GM23338 (cell line): ENCODE data around the gene PDE4D. TPM values are rescaled to one million over a fixed set of nuclear protein-coding genes. Genes with fewer than 3 reads are reported as not detected.

Experiments
- ATAC-seq: fragments of 200-7000 bp; cut with Tn5 transposase; 3 replicates; pipeline ENCODE4 v1.9.1; 2020
- DNase-seq: peaks from one replicate; pipeline ENCODE4 v3.0.0-alpha.2; 2015; ENCODE audit warnings: low spot score
- H2AFZ ChIP-seq: fragments of 200-600 bp; sonication (generic); 2 replicates; pipeline ENCODE4 v1.8.0; 2016; ENCODE audit warnings: antibody characterized with exemption, mild to moderate bottlenecking, moderate library complexity
- H3F3A ChIP-seq: fragments of 200-600 bp; sonication (generic); replicated peaks from 2 replicates; pipeline ENCODE4 v1.8.0; 2017; ENCODE audit warnings: antibody characterized with exemption, mixed run types, low read depth
- H3K27ac ChIP-seq: fragments of 200-600 bp; sonication (generic); 2 replicates; pipeline ENCODE4 v1.6.1; 2016; ENCODE audit warnings: low read depth
- H3K27me3 ChIP-seq: fragments of 200-600 bp; sonication (generic); 2 replicates; pipeline ENCODE4 v1.8.0; 2016; ENCODE audit warnings: mild to moderate bottlenecking, mixed run types, moderate library complexity; ENCODE audit not compliant: insufficient read depth
- H3K36me3 ChIP-seq: fragments of 200-600 bp; sonication (generic); 2 replicates; pipeline ENCODE4 v1.8.0; 2016; ENCODE audit warnings: mild to moderate bottlenecking; ENCODE audit not compliant: insufficient read depth
- H3K4me1 ChIP-seq: fragments of 200-600 bp; sonication (generic); 2 replicates; pipeline ENCODE4 v1.8.0; 2016; ENCODE audit warnings: mild to moderate bottlenecking, moderate library complexity; ENCODE audit not compliant: insufficient read depth
- H3K4me2 ChIP-seq: fragments of 200-600 bp; sonication (generic); 2 replicates; pipeline ENCODE4 v1.7.1; 2017; ENCODE audit warnings: mixed run types
- H3K4me3 ChIP-seq: fragments of 200-600 bp; sonication (generic); 2 replicates; pipeline ENCODE4 v1.6.1; 2016; ENCODE audit warnings: mixed run types
- H3K79me2 ChIP-seq: fragments of 200-600 bp; sonication (generic); replicated peaks from 2 replicates; pipeline ENCODE4 v1.8.0; 2017; ENCODE audit warnings: mild to moderate bottlenecking; ENCODE audit not compliant: insufficient read depth
- H3K9me2 ChIP-seq: fragments of 200-600 bp; sonication (generic); 2 replicates; pipeline ENCODE4 v1.8.0; 2017; ENCODE audit not compliant: insufficient read depth
- H4K20me1 ChIP-seq: fragments of 200-600 bp; sonication (generic); replicated peaks from 2 replicates; pipeline ENCODE4 v1.8.0; 2017; ENCODE audit warnings: mild to moderate bottlenecking; ENCODE audit not compliant: insufficient read depth
- H3K27ac Mint-ChIP-seq: 2 replicates; pipeline ENCODE4 v1.8.0; 2020; ENCODE audit warnings: inconsistent platforms, mild to moderate bottlenecking, moderate library complexity, mixed read lengths
- H3K27me3 Mint-ChIP-seq: 3 replicates; pipeline ENCODE4 v1.8.0; 2022; ENCODE audit warnings: low read depth, mild to moderate bottlenecking, moderate library complexity, mixed read lengths, inconsistent platforms; ENCODE audit not compliant: insufficient read depth, poor library complexity
- H3K36me3 Mint-ChIP-seq: 3 replicates; pipeline ENCODE4 v1.8.0; 2021; ENCODE audit warnings: low read depth, mild to moderate bottlenecking, inconsistent platforms, moderate library complexity, mixed read lengths
- H3K4me1 Mint-ChIP-seq: 3 replicates; pipeline ENCODE4 v1.8.0; 2020; ENCODE audit warnings: mild to moderate bottlenecking, inconsistent platforms, mixed read lengths
- H3K4me3 Mint-ChIP-seq: 3 replicates; pipeline ENCODE4 v1.8.0; 2021; ENCODE audit warnings: moderate library complexity, mild to moderate bottlenecking, inconsistent platforms, mixed read lengths
- H3K9me3 Mint-ChIP-seq: 3 replicates; pipeline ENCODE4 v1.8.0; 2020; ENCODE audit warnings: moderate library complexity, mild to moderate bottlenecking, inconsistent platforms, mixed read lengths
- ETS1 ChIP-seq: IDR thresholded peaks from 2 replicates; pipeline ENCODE4 v1.6.1; 2016; ENCODE audit warnings: antibody characterized with exemption
- EZH2 ChIP-seq: fragments of 200-600 bp; sonication (generic); IDR thresholded peaks from one replicate; pipeline ENCODE4 v1.8.0; 2017; ENCODE audit warnings: antibody characterized with exemption, mild to moderate bottlenecking, low read depth; ENCODE audit not compliant: unreplicated experiment
- NANOG ChIP-seq: IDR thresholded peaks from 2 replicates; pipeline ENCODE4 v1.6.1; 2016; ENCODE audit warnings: antibody characterized with exemption, borderline replicate concordance
- POLR2AphosphoS5 ChIP-seq: IDR thresholded peaks from 2 replicates; pipeline ENCODE4 v1.6.1; 2016; ENCODE audit warnings: antibody characterized with exemption, low read depth
- REST ChIP-seq: IDR thresholded peaks from one replicate; pipeline ENCODE4 v1.6.1; 2018; ENCODE audit warnings: antibody characterized with exemption; ENCODE audit not compliant: unreplicated experiment
- STAT1 ChIP-seq: IDR thresholded peaks from one replicate; pipeline ENCODE4 v1.6.1; 2016; ENCODE audit warnings: antibody characterized with exemption; ENCODE audit not compliant: unreplicated experiment
- ZNF331 ChIP-seq: fragments of 250-450 bp; sonication (Bioruptor Pico); IDR thresholded peaks from 2 replicates; pipeline ENCODE4 v1.5.0; 2020; ENCODE audit warnings: low read depth, mild to moderate bottlenecking, moderate library complexity
- polyA plus RNA-seq: library from polyadenylated mRNA; unstranded; fragments of >200 nt; fragmentation: Nextera tagmentation; extraction: Ambion mirVana; gene quantifications from 2 replicates; pipeline ENCODE4 v1.2.1, GENCODE V29; 2016
- total RNA-seq: library from RNA; depleted of rRNA; stranded (reverse); fragments of >200 nt; shearing (Covaris generic); gene quantifications from 2 replicates; pipeline ENCODE4 v1.2.3, GENCODE V29; 2014
- TF ChIP-seq, protein P1 (sequence below), 2 experiments: fragments of 200-600 bp in 1 of 2; sonication (generic) in 1 of 2; conservative IDR thresholded peaks; 2 replicates each; pipeline versions ENCODE4 v1.5.1 to v1.6.1; 2016 to 2017; ENCODE audit warnings: antibody characterized with exemption in 2 of 2, low read depth in 2 of 2, mild to moderate bottlenecking in 2 of 2, moderate library complexity in 1 of 2
- TF ChIP-seq, protein P2 (sequence below): fragments of 250-450 bp; sonication (Bioruptor Pico); IDR thresholded peaks from 2 replicates; pipeline ENCODE4 v1.5.0; 2020; ENCODE audit warnings: mild to moderate bottlenecking, moderate library complexity

The PDE4D gene
- total and polyA plus RNA-seq, 2 experiments from 2014 or later = 2.1 to 4.7 TPM

- H3K4me3 Mint-ChIP-seq = no peak overlapping the region
- Histone ChIP-seq H3K27ac (no peak overlapping the region), H3K4me2 (no peak overlapping the region), H2AFZ (0 out of 2 replicates have a peak overlapping the region, but pooled peaks have one; percentile 32), H3K4me3 (no peak overlapping the region), H3K9me2 (no peaks in the 10 kb centered on the region), H4K20me1 (no peaks in the 10 kb centered on the region), H3K27me3 (peaks cover 46% of the 10 kb centered on the region), H3K79me2 (no peaks in the 10 kb centered on the region), H3K4me1 (peaks cover 4% of the 10 kb centered on the region; the same call in 1 of the 2 replicates), H3F3A (no peaks in the 10 kb centered on the region), H3K36me3 (no peaks in the 10 kb centered on the region)
- no peak overlapping the region for H3K27ac Mint-ChIP-seq
- no peaks in the 10 kb centered on the region for H3K36me3 Mint-ChIP-seq
- H3K27me3 Mint-ChIP-seq = peaks cover 27% of the 10 kb centered on the region
- no peaks in the 10 kb centered on the region for H3K9me3 Mint-ChIP-seq
- H3K4me1 Mint-ChIP-seq = peaks cover 10% of the 10 kb centered on the region; the same call in 2 of the 3 replicates
- ATAC-seq = no peak
- TF ChIP-seq ZNF331 (no peak), POLR2AphosphoS5 (no peak), ETS1 (no peak), NANOG (no peak), EZH2 (no peak), STAT1 (no peak), REST (no peak)
- TF ChIP-seq, protein P1, sequence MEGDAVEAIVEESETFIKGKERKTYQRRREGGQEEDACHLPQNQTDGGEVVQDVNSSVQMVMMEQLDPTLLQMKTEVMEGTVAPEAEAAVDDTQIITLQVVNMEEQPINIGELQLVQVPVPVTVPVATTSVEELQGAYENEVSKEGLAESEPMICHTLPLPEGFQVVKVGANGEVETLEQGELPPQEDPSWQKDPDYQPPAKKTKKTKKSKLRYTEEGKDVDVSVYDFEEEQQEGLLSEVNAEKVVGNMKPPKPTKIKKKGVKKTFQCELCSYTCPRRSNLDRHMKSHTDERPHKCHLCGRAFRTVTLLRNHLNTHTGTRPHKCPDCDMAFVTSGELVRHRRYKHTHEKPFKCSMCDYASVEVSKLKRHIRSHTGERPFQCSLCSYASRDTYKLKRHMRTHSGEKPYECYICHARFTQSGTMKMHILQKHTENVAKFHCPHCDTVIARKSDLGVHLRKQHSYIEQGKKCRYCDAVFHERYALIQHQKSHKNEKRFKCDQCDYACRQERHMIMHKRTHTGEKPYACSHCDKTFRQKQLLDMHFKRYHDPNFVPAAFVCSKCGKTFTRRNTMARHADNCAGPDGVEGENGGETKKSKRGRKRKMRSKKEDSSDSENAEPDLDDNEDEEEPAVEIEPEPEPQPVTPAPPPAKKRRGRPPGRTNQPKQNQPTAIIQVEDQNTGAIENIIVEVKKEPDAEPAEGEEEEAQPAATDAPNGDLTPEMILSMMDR (conservative IDR thresholded peaks at IDR 0.05; ENCODE audit: low read depth in 2 of 2) = no peak
- TF ChIP-seq, protein P2, sequence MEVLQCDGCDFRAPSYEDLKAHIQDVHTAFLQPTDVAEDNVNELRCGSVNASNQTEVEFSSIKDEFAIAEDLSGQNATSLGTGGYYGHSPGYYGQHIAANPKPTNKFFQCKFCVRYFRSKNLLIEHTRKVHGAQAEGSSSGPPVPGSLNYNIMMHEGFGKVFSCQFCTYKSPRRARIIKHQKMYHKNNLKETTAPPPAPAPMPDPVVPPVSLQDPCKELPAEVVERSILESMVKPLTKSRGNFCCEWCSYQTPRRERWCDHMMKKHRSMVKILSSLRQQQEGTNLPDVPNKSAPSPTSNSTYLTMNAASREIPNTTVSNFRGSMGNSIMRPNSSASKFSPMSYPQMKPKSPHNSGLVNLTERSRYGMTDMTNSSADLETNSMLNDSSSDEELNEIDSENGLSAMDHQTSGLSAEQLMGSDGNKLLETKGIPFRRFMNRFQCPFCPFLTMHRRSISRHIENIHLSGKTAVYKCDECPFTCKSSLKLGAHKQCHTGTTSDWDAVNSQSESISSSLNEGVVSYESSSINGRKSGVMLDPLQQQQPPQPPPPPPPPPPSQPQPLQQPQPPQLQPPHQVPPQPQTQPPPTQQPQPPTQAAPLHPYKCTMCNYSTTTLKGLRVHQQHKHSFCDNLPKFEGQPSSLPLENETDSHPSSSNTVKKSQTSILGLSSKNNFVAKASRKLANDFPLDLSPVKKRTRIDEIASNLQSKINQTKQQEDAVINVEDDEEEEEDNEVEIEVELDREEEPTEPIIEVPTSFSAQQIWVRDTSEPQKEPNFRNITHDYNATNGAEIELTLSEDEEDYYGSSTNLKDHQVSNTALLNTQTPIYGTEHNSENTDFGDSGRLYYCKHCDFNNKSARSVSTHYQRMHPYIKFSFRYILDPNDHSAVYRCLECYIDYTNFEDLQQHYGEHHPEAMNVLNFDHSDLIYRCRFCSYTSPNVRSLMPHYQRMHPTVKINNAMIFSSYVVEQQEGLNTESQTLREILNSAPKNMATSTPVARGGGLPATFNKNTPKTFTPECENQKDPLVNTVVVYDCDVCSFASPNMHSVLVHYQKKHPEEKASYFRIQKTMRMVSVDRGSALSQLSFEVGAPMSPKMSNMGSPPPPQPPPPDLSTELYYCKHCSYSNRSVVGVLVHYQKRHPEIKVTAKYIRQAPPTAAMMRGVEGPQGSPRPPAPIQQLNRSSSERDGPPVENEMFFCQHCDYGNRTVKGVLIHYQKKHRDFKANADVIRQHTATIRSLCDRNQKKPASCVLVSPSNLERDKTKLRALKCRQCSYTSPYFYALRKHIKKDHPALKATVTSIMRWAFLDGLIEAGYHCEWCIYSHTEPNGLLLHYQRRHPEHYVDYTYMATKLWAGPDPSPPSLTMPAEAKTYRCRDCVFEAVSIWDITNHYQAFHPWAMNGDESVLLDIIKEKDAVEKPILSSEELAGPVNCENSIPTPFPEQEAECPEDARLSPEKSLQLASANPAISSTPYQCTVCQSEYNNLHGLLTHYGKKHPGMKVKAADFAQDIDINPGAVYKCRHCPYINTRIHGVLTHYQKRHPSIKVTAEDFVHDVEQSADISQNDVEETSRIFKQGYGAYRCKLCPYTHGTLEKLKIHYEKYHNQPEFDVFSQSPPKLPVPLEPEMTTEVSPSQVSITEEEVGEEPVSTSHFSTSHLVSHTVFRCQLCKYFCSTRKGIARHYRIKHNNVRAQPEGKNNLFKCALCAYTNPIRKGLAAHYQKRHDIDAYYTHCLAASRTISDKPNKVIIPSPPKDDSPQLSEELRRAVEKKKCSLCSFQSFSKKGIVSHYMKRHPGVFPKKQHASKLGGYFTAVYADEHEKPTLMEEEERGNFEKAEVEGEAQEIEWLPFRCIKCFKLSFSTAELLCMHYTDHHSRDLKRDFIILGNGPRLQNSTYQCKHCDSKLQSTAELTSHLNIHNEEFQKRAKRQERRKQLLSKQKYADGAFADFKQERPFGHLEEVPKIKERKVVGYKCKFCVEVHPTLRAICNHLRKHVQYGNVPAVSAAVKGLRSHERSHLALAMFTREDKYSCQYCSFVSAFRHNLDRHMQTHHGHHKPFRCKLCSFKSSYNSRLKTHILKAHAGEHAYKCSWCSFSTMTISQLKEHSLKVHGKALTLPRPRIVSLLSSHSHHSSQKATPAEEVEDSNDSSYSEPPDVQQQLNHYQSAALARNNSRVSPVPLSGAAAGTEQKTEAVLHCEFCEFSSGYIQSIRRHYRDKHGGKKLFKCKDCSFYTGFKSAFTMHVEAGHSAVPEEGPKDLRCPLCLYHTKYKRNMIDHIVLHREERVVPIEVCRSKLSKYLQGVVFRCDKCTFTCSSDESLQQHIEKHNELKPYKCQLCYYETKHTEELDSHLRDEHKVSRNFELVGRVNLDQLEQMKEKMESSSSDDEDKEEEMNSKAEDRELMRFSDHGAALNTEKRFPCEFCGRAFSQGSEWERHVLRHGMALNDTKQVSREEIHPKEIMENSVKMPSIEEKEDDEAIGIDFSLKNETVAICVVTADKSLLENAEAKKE (CRISPR knock-in tag) = no peak
- no peak for DNase-seq
Observed at GRCh38 chr5:59042201-59043055, 851.1 kb downstream of the PDE4D start.
